OCI-LY1 (cell line): ENCODE measurements around the gene GLI2.

Experiments used
- CTCF ChIP-seq: fragments of 200-600 bp; sonication (generic), shearing (Covaris generic); IDR thresholded peaks from 2 replicates; pipeline ENCODE4 v1.5.1; 2017; ENCODE audit warnings: mild to moderate bottlenecking, antibody characterized with exemption, low read length, moderate library complexity, mixed read lengths
- EZH2 ChIP-seq: fragments of 200-600 bp; sonication (generic), shearing (Covaris generic); IDR thresholded peaks from 2 replicates; pipeline ENCODE4 v1.8.0; 2017; ENCODE audit warnings: borderline replicate concordance, mixed run types, mild to moderate bottlenecking, antibody characterized with exemption, low read length, moderate library complexity, mixed read lengths

- TF ChIP-seq CTCF (no peak), EZH2 (no peak)
Measured at GRCh38 chr2:120754067-120754960, 18.6 kb downstream of the GLI2 start.
